Neuronal stem cell (in vitro differentiated cells): ENCODE data around the gene SYT1.

ENCODE experiments used
- DNase-seq: peaks from one replicate; pipeline ENCODE4 v3.0.0-alpha.2; 2013; ENCODE audit warnings: low spot score
- H2AFZ ChIP-seq: one replicate; pipeline ENCODE4 v1.6.1; 2013; ENCODE audit warnings: mild to moderate bottlenecking, low read length, inconsistent platforms
- H2AK5ac ChIP-seq: 2 replicates; pipeline ENCODE4 v1.6.1; 2013; ENCODE audit warnings: low read depth, mild to moderate bottlenecking, inconsistent platforms, low read length, moderate library complexity, mixed read lengths
- H2BK120ac ChIP-seq: 2 replicates; pipeline ENCODE4 v1.6.1; 2013; ENCODE audit warnings: low read depth, mild to moderate bottlenecking, inconsistent platforms, low read length, moderate library complexity, mixed read lengths
- H2BK12ac ChIP-seq: one replicate; pipeline ENCODE4 v1.6.1; 2013; ENCODE audit warnings: low read length, inconsistent platforms
- H2BK15ac ChIP-seq: 2 replicates; pipeline ENCODE4 v1.6.1; 2013; ENCODE audit warnings: mild to moderate bottlenecking, low read length, inconsistent platforms, mixed read lengths
- H2BK5ac ChIP-seq: one replicate; pipeline ENCODE4 v1.6.1; 2013; ENCODE audit warnings: inconsistent platforms, mild to moderate bottlenecking, low read length, moderate library complexity
- H3K14ac ChIP-seq: one replicate; pipeline ENCODE4 v1.6.1; 2013; ENCODE audit warnings: low read length, inconsistent platforms
- H3K18ac ChIP-seq: 2 replicates; pipeline ENCODE4 v1.6.1; 2013; ENCODE audit warnings: low read length, inconsistent platforms
- H3K23ac ChIP-seq: 2 replicates; pipeline ENCODE4 v1.6.1; 2013; ENCODE audit warnings: low read depth, mild to moderate bottlenecking, mixed read lengths, low read length, inconsistent platforms; ENCODE audit not compliant: poor library complexity
- H3K27ac ChIP-seq: replicated peaks from 3 replicates; pipeline ENCODE4 v1.5.1; 2013; ENCODE audit warnings: low read length, inconsistent platforms
- H3K27me3 ChIP-seq, 3 experiments: 2 replicates each; pipeline ENCODE4 v1.6.1; 2013; ENCODE audit warnings: low read length in 3 of 3, mild to moderate bottlenecking in 2 of 3, inconsistent platforms in 1 of 3, low read depth in 1 of 3, mixed read lengths in 1 of 3, moderate library complexity in 1 of 3; ENCODE audit not compliant: control insufficient read depth in 3 of 3, insufficient read depth in 3 of 3
- H3K36me3 ChIP-seq, 2 donors: replicated peaks in 1 of 2; 2 replicates each; pipeline ENCODE4 v1.6.1; 2013; ENCODE audit warnings: low read length in 2 of 2; ENCODE audit not compliant: control insufficient read depth in 2 of 2, insufficient read depth in 2 of 2
- H3K4ac ChIP-seq: 2 replicates; pipeline ENCODE4 v1.6.1; 2013; ENCODE audit warnings: inconsistent platforms, mild to moderate bottlenecking, low read length, moderate library complexity
- H3K4me1 ChIP-seq, 2 donors: 1 replicate in 1 of 2; 2 replicates in 1 of 2; pipeline ENCODE4 v1.6.1; 2013; ENCODE audit warnings: low read length in 2 of 2, low read depth in 1 of 2; ENCODE audit not compliant: control insufficient read depth in 2 of 2, insufficient read depth in 1 of 2
- H3K4me2 ChIP-seq: one replicate; pipeline ENCODE4 v1.6.1; 2013; ENCODE audit warnings: mild to moderate bottlenecking, low read length, inconsistent platforms; ENCODE audit not compliant: insufficient read depth, poor library complexity, severe bottlenecking
- H3K4me3 ChIP-seq, 2 donors: 2 replicates each; pipeline ENCODE4 v1.5.1; 2013; ENCODE audit warnings: low read length in 2 of 2, mild to moderate bottlenecking in 2 of 2, inconsistent platforms in 1 of 2, moderate library complexity in 1 of 2
- H3K79me1 ChIP-seq: one replicate; pipeline ENCODE4 v1.6.1; 2013; ENCODE audit warnings: low read depth, mild to moderate bottlenecking, inconsistent platforms, low read length, moderate library complexity
- H3K9ac ChIP-seq: one replicate; pipeline ENCODE4 v1.6.1; 2013; ENCODE audit warnings: mild to moderate bottlenecking, low read depth, low read length, inconsistent platforms; ENCODE audit not compliant: poor library complexity
- H3K9me3 ChIP-seq, 2 donors: replicated peaks in 1 of 2; 2 replicates each; pipeline versions ENCODE3 to v1.6.1; 2013; ENCODE audit warnings: low read length in 2 of 2, mild to moderate bottlenecking in 2 of 2, inconsistent platforms in 1 of 2, low read depth in 1 of 2, mixed read lengths in 1 of 2, moderate library complexity in 1 of 2; ENCODE audit not compliant: control insufficient read depth in 2 of 2, insufficient read depth in 1 of 2
- H4K8ac ChIP-seq: one replicate; pipeline ENCODE4 v1.6.1; 2013; ENCODE audit warnings: low read depth, mild to moderate bottlenecking, inconsistent platforms, low read length, moderate library complexity
- H4K91ac ChIP-seq: one replicate; pipeline ENCODE4 v1.6.1; 2013; ENCODE audit warnings: low read length, low read depth, mild to moderate bottlenecking, inconsistent platforms; ENCODE audit not compliant: poor library complexity
- WGBS, 2 donors: extraction: QIAGEN DNeasy Blood & Tissue Kit; methylation state at CpG; one replicate each; pipeline ENCODE4 v1.1.7; 2013; ENCODE audit warnings: missing lambda C conversion rate in 2 of 2, mixed read lengths in 1 of 2; ENCODE audit not compliant: insufficient read length in 2 of 2, insufficient replicate concordance in 1 of 2; ENCODE audit errors: extremely low coverage in 2 of 2; 5-methylcytosine and 5-hydroxymethylcytosine counted together

The SYT1 gene

DNA sequence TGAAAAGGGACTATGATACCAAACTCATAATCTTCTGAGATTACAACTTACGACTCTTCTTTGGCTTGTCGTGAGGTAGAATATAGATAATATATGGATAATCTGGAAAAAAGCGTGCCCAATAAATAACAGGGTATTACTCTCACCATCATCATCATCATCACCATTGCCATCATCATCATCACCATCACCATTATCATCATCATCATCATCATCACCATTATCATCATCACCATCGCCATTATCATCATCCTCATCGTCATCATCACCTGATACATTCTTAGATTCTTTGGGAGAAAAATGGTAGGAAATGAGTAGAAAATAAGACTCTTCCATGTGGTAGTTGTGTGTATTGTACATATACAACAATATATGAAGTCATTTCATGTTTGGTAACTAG is 259.8 kb downstream of the SYT1 start:
- Histone ChIP-seq H3K9me3 (no peaks in the 10 kb centered on the region), H3K79me1 (no peaks in the 10 kb centered on the region), H3K4me1 (peaks cover 0 to 3% of the 10 kb centered on the region in 2 donors), H2BK5ac (no peak overlapping the region), H2AFZ (no peak overlapping the region), H3K4me3 (no peak overlapping the region), H3K18ac (no peak overlapping the region), H4K91ac (no peak overlapping the region), H3K27ac (no peak overlapping the region), H2AK5ac (no peak overlapping the region), H4K8ac (no peak overlapping the region), H2BK15ac (no peak overlapping the region), H3K4me2 (no peak overlapping the region), H3K36me3 (no peaks in the 10 kb centered on the region), H3K14ac (no peak overlapping the region), H2BK12ac (no peak overlapping the region), H3K27me3 (no peaks in the 10 kb centered on the region), H3K23ac (no peak overlapping the region), H2BK120ac (no peak overlapping the region), H3K9ac (no peak overlapping the region), H3K4ac (no peak overlapping the region)
- DNase-seq, result no peak
- WGBS, 2 donors, result 100% methylated on average over 2 of the region's 5 CpGs; no CpG with 5 or more reads in 1 of the 2 donors

- Histone ChIP-seq H3K4ac (no peak overlapping the region), H3K23ac (no peak overlapping the region), H3K9ac (no peak overlapping the region), H4K91ac (no peak overlapping the region), H3K27ac (no peak overlapping the region), H3K4me1 (no peaks in the 10 kb centered on the region), H3K18ac (no peak overlapping the region), H3K27me3 (no peaks in the 10 kb centered on the region), H2BK5ac (no peak overlapping the region), H3K4me3 (no peak overlapping the region), H2BK15ac (no peak overlapping the region), H2AK5ac (no peak overlapping the region), H2BK120ac (no peak overlapping the region), H3K9me3 (no peaks in the 10 kb centered on the region), H2BK12ac (no peak overlapping the region), H4K8ac (no peak overlapping the region), H3K36me3 (no peaks in the 10 kb centered on the region), H3K4me2 (no peak overlapping the region), H2AFZ (no peak overlapping the region), H3K79me1 (no peaks in the 10 kb centered on the region), H3K14ac (no peak overlapping the region)
- WGBS, 2 donors, result no CpG with 5 or more reads among the region's 2 CpGs
- DNase-seq, result no peak
These were observed 260.8 kb downstream of the SYT1 start for GRCh38 chr12:79125358-79125757.

GRCh38 chr12:79127271-79127751 is 262.7 kb downstream of the SYT1 start:
- Histone ChIP-seq H3K9ac (no peak overlapping the region), H2BK120ac (no peak overlapping the region), H3K18ac (no peak overlapping the region), H3K4ac (no peak overlapping the region), H3K4me2 (no peak overlapping the region), H4K8ac (no peak overlapping the region), H2AFZ (no peak overlapping the region), H3K9me3 (no peaks in the 10 kb centered on the region), H4K91ac (no peak overlapping the region), H2BK5ac (no peak overlapping the region), H3K4me1 (no peaks in the 10 kb centered on the region), H3K36me3 (no peaks in the 10 kb centered on the region), H2BK12ac (no peak overlapping the region), H3K14ac (no peak overlapping the region), H3K27ac (no peak overlapping the region), H3K23ac (no peak overlapping the region), H2AK5ac (no peak overlapping the region), H3K27me3 (no peaks in the 10 kb centered on the region), H2BK15ac (no peak overlapping the region), H3K4me3 (no peak overlapping the region), H3K79me1 (no peaks in the 10 kb centered on the region)
- no peak for DNase-seq
- WGBS, 2 donors, result no CpG with 5 or more reads among the region's 3 CpGs

- H2AFZ ChIP-seq, result no peak overlapping the region
- H3K79me1 ChIP-seq, result no peaks in the 10 kb centered on the region
- WGBS, 2 donors, result no CpG with 5 or more reads among the region's 1 CpG
- no peak overlapping the region for H4K8ac ChIP-seq
- no peak overlapping the region for H3K4me2 ChIP-seq
- no peak overlapping the region for H3K4ac ChIP-seq
- DNase-seq, result no peak
- H3K27ac ChIP-seq, result no peak overlapping the region
- no peaks in the 10 kb centered on the region for H3K9me3 ChIP-seq
- no peak overlapping the region for H3K18ac ChIP-seq
- H3K23ac ChIP-seq, result no peak overlapping the region
- H3K4me3 ChIP-seq, result no peak overlapping the region
- no peak overlapping the region for H4K91ac ChIP-seq
- no peak overlapping the region for H2BK15ac ChIP-seq
- no peak overlapping the region for H3K14ac ChIP-seq
- no peaks in the 10 kb centered on the region for H3K27me3 ChIP-seq
- no peak overlapping the region for H2AK5ac ChIP-seq
- no peak overlapping the region for H2BK12ac ChIP-seq
- no peak overlapping the region for H3K9ac ChIP-seq
- no peaks in the 10 kb centered on the region for H3K36me3 ChIP-seq
- no peak overlapping the region for H2BK5ac ChIP-seq
- H2BK120ac ChIP-seq, result no peak overlapping the region
- H3K4me1 ChIP-seq, result no peaks in the 10 kb centered on the region
These were observed 264.4 kb downstream of the SYT1 start for GRCh38 chr12:79128956-79129355.
